HG03378 (cell line): ENCODE measurements around the gene TRIM49B.
"Not testable (repeated sequence)": the region's sequence is repeated elsewhere in the genome, so short reads cannot be mapped to it uniquely, and the experiment has no call there.

Experiments
- ATAC-seq: cut with Tn5 transposase; IDR thresholded peaks from one replicate; pipeline ENCODE4 v1.9.1; 2021; ENCODE audit warnings: mild to moderate bottlenecking, moderate library complexity; ENCODE audit not compliant: unreplicated experiment

The TRIM49B gene, protein sequence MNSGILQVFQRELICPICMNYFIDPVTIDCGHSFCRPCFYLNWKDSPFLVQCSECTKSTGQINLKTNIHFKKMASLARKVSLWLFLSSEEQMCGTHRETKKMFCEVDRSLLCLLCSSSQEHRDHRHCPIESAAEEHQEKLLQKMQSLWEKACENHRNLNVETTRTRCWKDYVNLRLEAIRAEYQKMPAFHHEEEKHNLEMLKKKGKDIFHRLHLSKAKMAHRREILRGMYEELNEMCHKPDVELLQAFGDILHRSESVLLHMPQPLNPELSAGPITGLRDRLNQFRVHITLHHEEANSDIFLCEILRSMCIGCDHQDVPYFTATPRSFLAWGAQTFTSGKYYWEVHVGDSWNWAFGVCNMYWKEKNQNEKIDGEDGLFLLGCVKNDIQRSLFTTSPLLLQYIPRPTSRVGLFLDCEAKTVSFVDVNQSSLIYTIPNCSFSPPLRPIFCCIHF

DNA sequence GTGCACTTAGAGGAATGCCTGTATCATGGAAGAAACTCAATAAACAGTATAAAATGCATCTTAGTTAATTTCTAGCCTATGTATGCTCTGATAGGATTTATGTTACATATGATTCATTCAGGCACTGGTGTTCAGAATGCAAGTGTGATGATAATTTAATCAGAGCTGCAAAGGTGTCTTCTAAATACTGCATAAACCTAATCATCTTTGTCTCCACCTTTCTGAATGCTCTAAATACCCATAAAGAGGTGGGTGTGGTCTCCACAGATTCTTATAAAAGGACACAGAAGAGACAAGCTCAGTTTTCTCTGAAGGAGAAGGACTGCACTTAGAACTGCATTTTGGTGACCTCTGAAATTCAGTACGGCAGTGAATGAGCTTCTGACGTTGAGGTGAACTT, at the start of gene TRIM49B:
Gene TRIM49B, plus strand, starts transcription at position 301 of the 400 bp plus-strand sequence. CDS start 2,777 bp downstream, outside the sequence.
- ATAC-seq = not testable (repeated sequence)

- not testable (repeated sequence) for ATAC-seq
Observed at GRCh38 chr11:48983785-48984184, 44.8 kb upstream of the TRIM49B start, which contains the start of gene TRIM51G. Gene TRIM51G (minus strand): TSS chr11:48983885. CDS start chr11:48981695, 2,190 bp downstream.

GRCh38 chr11:49048229-49048628, 19.6 kb downstream of the TRIM49B start:
- not testable (repeated sequence) for ATAC-seq

DNA sequence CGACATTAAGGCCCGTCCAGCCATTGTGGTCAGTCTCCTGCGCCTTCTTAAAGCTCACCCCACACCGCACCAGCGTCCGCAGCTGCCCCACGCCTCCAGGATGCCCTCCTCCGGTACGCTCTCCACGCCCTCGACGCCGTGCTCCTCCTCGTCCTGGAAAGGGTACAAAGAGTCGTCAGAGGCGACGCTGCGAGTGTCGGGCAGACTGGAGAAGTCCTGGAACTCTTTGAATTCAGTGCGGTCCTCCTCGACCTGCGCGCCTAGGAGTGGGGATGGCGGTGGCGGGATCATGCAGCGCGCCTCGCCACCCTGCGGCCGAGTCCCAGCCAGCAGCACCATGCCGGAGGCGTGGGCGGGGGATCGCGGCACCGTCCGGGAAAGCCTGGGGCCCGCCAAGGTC, 21.2 kb downstream of the TRIM49B start:
- ATAC-seq = not testable (repeated sequence)

DNA sequence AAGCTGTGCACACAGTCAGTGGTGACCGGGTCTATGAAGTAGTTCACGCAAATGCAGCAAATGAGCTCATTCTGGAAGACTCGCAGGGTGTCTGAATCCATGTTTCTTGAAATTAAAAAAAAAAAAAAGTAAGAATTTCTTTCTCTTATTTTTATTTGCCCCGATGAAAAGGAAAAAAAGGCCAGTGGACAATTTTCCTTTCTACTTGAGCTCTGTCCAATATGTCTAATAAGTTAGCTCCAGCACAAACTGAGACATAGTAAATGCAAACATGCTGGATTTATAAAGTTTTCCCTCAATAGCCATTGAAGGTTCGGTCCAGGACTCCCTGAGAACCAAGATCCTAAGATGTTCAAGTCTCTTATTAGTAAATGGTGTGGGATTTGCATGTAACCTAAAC, 30.4 kb downstream of the TRIM49B start, which contains the start of gene TRIM64C:
Gene TRIM64C, minus strand, starts transcription at position 101 of the 400 bp plus-strand sequence. Its CDS starts 0 bp downstream, at position 101.
- not testable (repeated sequence) for ATAC-seq

DNA sequence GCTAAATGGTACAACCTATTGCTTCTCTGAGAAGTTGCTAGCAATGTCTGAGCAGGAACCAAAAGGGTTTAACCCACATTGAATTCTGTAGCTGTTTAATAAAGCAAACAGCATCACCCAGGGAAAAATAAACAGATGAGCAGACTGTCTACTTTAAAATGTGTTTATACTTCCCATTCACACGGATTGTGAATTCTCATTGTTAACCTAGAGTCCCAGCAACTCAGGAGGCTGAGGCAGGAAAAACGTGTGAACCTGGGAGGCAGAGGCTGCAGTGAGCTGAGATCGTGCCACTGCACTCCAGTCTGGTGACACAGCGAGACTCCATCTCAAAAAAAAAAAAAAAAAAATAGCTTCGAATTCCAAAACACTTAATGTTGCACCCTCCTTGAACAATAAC, 41.3 kb downstream of the TRIM49B start:
- ATAC-seq = not testable (repeated sequence)
